Fibroblast of the aortic adventitia (primary cell): ENCODE measurements around the gene GADD45A. TPM values are rescaled to one million over a fixed set of nuclear protein-coding genes. Genes with fewer than 3 reads are reported as not detected.

Experiments
- DNase-seq: peaks from one replicate; pipeline ENCODE4 v3.0.0-alpha.2; 2010; ENCODE audit warnings: low read depth
- H3K4me3 ChIP-seq: 2 replicates; pipeline ENCODE4 v1.5.1; 2011; ENCODE audit warnings: low read depth, mild to moderate bottlenecking, control low read depth, low read length, moderate library complexity
- total RNA-seq: library from RNA; depleted of rRNA; stranded (reverse); fragments of >200 nt; gene quantifications from 2 replicates; pipeline ENCODE4 v1.2.3, GENCODE V29; 2012; ENCODE audit warnings: low replicate concordance
- TF ChIP-seq, protein P1 (sequence below): IDR thresholded peaks from 2 replicates; pipeline ENCODE4 v1.5.1; 2011; ENCODE audit warnings: mild to moderate bottlenecking, low read length, control low read depth, inconsistent platforms; ENCODE audit not compliant: insufficient read depth

The GADD45A gene
- total RNA-seq, 1 donor, result 40.9 TPM

DNA sequence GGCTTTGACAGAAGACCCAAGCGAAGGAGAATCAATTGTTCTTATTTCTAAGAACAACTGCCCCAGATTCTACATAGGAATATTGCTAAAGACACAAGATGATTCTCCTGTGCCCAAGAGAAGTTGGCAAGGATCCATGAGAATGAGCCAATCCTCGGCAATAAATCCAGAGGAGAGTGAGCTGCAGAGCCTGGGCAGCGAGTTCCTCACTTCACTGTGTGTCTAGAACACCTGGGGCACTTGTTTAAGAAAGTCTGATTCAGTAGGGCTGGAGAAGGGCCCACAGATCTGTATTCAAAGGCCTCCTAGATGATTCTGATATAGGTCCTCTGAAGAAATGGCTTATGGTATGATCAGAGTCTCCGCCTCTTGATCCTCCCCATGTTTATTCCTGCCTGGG is 31.8 kb downstream of the GADD45A start:
- DNase-seq, result peak; percentile 66
- no peak overlapping the region for H3K4me3 ChIP-seq
- TF ChIP-seq, protein P1, sequence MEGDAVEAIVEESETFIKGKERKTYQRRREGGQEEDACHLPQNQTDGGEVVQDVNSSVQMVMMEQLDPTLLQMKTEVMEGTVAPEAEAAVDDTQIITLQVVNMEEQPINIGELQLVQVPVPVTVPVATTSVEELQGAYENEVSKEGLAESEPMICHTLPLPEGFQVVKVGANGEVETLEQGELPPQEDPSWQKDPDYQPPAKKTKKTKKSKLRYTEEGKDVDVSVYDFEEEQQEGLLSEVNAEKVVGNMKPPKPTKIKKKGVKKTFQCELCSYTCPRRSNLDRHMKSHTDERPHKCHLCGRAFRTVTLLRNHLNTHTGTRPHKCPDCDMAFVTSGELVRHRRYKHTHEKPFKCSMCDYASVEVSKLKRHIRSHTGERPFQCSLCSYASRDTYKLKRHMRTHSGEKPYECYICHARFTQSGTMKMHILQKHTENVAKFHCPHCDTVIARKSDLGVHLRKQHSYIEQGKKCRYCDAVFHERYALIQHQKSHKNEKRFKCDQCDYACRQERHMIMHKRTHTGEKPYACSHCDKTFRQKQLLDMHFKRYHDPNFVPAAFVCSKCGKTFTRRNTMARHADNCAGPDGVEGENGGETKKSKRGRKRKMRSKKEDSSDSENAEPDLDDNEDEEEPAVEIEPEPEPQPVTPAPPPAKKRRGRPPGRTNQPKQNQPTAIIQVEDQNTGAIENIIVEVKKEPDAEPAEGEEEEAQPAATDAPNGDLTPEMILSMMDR, result no peak

DNA sequence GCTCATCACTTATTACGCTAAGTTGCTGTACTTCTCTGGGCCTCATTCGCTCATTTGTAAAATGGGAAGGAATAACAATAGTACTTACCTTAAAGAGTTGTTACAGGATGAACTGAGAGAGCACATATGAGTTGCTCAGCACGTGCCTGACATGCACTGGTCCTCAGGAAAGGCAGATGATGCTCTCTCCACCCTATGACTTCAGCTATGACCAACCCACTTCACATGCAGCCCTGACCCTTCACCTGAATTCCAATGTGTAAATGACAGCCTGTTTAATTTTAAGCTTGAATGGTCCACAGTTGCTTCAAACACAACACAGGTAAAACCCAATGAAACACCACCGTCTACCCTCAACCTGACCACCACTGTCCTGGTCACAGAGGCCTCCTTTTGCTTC is 32.9 kb downstream of the GADD45A start:
- no peak overlapping the region for H3K4me3 ChIP-seq
- no peak for DNase-seq
- TF ChIP-seq, protein P1, result no peak

DNA sequence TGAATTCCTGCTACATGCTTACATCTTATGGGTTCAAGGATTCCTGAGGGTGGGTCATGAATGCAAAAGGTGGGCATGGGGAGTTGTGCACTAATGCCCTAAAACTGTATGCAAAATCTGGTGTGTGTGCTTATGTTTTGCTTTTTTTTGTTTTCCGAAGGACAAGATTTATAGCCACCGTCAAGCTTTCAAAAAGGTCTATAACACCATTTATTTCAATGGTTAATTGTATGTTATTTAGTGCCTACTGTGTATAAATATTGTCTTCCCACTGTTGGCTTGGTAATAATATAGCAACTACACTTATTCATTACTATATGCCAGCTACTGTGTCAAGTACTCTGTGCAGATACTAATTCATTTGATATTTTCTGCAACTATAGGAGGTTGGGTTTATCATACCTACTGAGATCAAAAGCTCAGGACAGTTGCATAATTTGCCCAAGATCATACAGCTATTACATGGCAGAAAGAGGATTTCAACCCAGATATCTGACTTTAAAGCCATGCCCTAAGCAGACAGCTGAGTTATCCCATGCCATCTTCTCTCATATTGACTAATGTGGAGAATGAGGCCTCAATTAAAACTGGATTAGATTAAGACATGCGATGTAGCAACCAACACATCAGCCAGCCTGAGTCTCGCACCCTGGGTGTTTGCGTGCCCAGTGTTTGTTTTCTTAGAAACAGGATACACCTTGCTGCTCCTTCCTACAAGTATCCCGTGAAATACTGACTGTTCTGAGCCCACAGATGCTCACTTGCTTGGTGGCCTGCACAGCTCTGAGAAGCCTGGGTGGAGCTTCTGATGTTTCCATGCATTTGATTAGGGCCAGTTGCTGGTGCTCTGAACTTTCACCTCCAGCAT is 34.6 kb downstream of the GADD45A start:
- no peak for DNase-seq

DNA sequence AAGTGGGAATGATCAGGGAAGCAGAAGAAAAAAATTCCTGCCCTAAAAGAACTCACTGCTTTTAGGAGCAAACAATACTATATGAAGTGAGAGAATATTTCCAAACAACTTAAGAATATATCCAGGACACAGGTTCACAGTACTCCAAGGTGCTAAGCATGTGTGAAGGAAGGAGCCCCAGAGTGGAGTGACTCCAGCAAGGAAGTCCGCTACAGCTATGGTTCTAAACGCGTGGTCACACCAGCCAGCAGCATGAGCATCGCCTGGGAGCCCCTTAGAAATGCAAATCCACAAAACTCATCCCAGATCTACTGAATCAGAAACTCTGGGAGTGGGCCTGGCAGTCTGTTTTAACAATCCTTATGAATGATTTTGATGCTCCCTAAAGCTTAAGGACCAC is 36.1 kb downstream of the GADD45A start:
- no peak for DNase-seq
- TF ChIP-seq, protein P1, result no peak
- H3K4me3 ChIP-seq, result no peak overlapping the region

More for the DNA sequence above, 34.6 kb downstream of the GADD45A start:
- TF ChIP-seq, protein P1, result no peak
- H3K4me3 ChIP-seq, result no peak overlapping the region

DNA sequence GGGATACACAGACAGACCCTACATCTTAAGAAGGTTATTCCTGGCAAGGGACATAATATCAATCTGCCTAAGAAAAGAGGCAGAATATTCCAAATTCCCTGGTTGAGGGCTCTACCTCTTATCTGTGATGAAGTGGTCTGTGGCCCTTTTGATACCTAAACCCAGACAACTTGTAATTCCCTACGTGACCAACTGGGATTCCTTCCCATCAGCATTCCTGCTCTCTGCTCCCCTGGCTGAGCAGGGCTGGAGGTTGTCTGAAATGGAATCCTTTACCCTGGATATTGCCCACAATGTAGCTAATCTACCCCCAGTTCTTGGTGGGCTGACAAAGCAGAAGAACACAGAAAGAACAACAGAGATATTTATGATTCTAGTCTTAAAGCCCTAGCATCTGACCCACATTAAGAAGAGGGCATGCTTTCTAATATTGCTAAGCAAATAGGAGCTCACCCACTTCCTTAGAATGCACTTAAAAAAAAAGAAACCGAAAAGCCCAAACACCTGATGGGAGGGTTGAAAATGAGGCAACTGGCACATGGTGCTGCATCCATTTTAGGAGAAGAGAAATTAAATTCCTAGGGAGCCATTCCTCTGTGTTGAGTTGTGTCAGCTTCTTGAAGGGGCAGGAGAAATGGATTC is 36.8 kb downstream of the GADD45A start:
- no peak overlapping the region for H3K4me3 ChIP-seq
- TF ChIP-seq, protein P1, result no peak
- no peak for DNase-seq

DNA sequence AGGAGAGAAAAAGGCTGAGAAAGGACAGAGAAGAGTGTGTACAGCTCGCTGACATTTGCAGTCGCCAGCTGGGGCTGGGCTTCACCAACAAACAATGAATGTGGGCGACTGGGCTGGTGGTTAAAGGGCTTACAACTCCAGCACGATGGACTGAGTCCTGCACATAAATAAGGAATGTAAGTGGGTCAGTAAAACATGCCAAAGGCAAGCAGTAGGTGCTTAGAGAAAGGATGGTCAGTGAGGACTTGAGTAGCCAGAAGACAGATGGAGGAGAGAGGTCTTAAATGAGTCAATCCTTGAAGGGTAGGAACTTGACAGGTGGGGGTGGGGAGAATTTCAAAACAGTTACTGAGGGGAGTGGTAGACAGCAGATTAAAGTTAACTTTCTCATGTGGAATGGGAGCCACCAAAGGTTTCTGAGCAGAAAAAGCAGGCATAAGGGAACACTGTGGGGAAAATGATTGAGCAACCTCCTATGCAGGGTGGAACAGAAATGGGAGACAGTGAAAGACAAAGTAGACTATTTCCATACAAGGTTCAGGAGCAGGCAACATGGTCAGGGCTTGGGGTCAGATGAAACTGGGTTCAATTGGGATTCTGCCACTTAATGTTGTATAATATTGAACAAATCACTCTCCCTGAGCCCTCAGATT is 37.4 kb downstream of the GADD45A start:
- H3K4me3 ChIP-seq, result no peak overlapping the region
- peak; percentile 47 for DNase-seq
- TF ChIP-seq, protein P1, result no peak
